HG03196 (cell line): ENCODE measurements around the gene NET1.

ENCODE experiments used
- ATAC-seq: cut with Tn5 transposase; IDR thresholded peaks from one replicate; pipeline ENCODE4 v1.9.1; 2021; ENCODE audit not compliant: unreplicated experiment

Gene NET1

GRCh38 chr10:5498791-5499492 lies 86.6 kb downstream of the NET1 start:
- no peak for ATAC-seq

GRCh38 chr10:5499493-5500140 lies 87.3 kb downstream of the NET1 start, which contains the start of gene CALML5:
Gene CALML5 (minus strand): TSS chr10:5499570. CDS start chr10:5499438, 132 bp downstream.
- no peak for ATAC-seq

GRCh38 chr10:5500162-5500670 lies 87.9 kb downstream of the NET1 start:
- no peak for ATAC-seq

GRCh38 chr10:5500910-5501309 lies 88.6 kb downstream of the NET1 start:
- ATAC-seq: no peak

GRCh38 chr10:5502061-5502521 lies 89.7 kb downstream of the NET1 start:
- no peak for ATAC-seq

GRCh38 chr10:5502571-5503476 lies 90.5 kb downstream of the NET1 start:
- no peak for ATAC-seq

- no peak for ATAC-seq
Observed at GRCh38 chr10:5503477-5503835, 91.1 kb downstream of the NET1 start.

- no peak for ATAC-seq
Observed at GRCh38 chr10:5504146-5505072, 92.1 kb downstream of the NET1 start.

GRCh38 chr10:5506246-5506645 lies 93.9 kb downstream of the NET1 start:
- ATAC-seq: no peak

- no peak for ATAC-seq
Observed at GRCh38 chr10:5506751-5507648, 94.6 kb downstream of the NET1 start.

GRCh38 chr10:5507649-5508131 lies 95.3 kb downstream of the NET1 start:
- no peak for ATAC-seq

- no peak for ATAC-seq
Observed at GRCh38 chr10:5508161-5508604, 95.8 kb downstream of the NET1 start.
